Stimulated activated CD8-positive, alpha-beta memory T cell treated with anti-CD3 and anti-CD28 coated beads, Interleukin-2, amount 100 ng/mL, for 1 hour (primary cell): Measurements from ENCODE around the gene UBE2I.

Source experiments
- DNase-seq, 2 donors: peaks; one replicate each; pipeline ENCODE4 v3.0.0-alpha.2; 2020; ENCODE audit warnings: low read depth in 2 of 2

Gene UBE2I

DNA sequence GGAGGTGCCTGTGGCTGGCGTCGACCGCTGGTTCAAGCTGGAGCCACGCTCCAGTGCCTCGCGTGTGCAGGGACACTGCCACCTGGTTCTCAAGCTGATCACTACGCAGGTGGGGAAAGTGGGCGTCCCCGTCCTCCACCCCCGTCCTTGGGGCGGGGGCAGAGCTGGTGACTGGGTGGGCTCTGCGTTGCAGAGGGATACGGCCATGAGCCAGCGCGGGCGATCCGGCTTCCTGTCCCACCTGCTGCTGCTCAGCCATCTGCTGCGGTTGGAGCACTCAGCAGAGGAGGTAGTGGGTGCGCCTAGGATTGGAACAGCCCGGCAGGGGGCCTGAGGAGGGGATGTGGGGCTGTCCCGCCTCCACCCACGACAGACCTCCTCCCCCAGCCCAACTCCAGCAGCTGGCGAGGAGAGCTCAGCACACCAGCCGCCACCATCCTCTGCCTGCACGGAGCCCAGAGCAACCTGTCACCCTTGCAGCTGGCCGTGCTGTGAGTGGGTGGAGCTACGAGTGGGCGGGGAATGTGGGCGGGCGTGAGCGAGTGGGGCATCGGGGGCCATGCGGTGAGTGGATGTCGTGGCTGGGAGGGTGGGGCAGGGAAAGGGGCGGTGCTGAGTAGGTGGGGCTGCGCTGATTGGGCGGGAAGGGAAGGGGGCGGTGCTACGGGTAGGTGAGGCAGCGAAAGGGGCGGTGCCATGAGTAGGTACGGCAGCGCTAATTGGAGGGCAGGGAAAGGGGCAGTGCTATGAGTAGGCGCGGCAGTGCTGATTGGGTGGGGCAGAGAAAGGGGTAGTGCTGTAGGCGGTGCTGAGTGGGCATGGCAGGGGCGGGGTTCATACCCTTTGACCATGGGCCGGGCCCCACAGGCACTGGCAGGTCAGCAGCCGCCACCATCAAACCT lies 33.3 kb downstream of the UBE2I start:
- DNase-seq: peak; percentile 86 to 88

DNA sequence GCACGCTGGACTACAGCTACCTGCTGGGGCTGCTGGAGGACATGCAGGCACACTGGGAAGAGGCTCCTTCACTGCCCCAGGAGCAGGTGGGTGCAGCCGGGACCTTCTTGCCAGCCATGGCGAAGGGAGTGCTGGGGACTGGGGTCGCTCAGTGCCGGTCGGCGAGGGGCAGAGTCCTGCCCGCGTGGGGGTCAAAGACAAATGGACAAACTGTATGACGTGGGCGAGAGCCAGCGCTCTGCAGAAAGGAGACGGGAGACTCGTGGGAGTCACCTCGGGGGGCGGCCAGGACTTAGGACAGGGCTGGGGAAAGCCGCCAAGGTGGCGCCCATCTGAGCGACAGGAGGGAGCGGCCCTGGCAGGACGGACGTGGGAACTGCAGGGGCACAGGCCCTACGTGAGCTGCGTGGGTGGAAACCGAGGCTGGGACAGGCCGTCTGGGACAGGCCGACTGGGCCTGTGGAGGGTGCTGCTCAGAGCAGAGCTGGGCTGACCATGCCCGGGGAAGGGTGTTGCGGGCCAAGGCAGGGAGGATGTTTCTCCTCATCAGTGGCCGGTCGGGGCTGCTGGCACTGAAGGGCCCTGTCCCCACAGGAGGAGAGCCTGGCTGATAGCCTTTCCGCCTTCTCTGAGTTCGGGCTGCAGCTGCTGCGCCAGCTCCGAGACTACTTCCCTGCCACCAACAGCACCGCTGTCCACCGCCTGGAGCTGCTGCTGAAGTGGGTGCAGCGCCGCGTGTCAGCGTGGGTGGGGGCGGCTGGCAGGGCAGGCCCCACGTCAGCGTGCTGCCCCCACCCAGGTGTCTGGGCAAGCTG lies 34.2 kb downstream of the UBE2I start:
- no peak for DNase-seq

DNA sequence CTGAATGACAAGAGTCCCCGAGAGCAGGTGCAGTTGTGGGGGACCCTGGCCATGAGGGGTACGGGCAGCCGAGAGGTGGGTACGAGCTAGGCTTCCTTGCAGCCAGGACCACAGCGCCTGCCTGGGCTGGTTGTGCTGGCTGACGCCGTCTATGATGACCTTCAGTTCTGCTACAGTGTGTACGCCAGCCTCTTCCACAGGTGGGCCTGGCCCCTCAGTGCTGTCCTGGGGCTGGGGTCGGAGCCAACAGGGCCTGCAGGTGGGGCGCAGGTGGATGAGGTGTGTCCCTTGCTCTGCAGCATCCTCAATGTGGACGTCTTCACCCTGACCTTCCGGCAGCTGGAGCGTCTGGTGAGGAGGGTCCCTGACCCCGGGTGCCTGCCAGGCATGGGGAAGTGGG lies 35.1 kb downstream of the UBE2I start:
- DNase-seq: no peak

DNA sequence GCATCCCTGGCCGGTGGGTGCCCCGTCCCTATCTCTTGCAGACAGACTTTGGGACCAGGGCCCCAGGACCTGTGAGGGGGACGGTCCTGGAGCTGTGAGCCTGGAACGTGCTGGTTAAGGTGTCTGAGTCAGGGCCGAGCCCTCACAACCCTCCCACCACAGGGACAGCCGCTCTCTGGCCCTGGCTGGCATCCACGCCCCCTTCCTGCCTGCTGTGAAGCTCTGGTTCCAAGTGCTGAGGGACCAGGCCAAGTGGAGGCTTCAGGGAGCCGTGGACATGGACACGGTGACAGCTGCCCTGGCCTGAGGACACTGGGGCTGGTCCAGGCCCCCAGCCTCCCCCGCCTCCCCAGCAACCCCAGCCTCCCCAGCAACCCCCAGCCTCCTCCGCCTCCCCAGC lies 35.7 kb downstream of the UBE2I start:
- no peak for DNase-seq

DNA sequence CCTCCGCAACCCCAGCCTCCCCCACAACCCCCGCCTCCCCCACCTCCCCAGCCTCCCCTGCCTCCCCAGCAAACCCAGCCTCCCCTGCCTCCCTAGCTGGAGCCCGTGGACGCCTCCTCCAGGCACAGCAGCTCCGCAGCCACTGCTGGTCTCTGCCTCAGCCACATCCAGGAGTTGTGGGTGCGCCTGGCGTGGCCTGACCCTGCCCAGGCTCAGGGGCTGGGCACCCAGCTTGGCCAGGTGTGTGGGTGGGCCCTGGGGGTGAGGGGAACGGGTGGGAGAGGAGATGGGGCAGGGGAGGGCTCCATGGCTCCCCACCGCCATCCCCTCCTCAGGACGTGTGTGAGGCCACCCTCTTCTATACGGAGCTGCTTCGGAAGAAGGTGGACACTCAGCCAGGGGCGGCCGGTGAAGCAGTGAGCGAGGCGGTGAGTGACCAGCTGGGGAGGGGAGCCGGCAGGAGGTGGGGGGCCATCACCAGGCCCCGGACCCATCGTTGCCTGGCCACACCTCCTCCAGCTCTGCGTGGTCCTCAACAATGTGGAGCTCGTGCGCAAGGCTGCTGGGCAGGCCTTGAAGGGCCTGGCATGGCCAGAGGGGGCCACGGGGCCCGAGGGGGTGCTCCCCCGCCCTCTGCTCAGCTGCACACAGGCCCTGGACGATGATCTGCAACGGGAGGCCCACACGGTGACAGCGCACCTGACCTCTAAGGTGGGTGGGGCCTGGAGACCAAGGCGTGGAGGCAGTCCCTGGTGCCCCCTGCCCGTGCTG lies 36.4 kb downstream of the UBE2I start:
- no peak for DNase-seq

DNA sequence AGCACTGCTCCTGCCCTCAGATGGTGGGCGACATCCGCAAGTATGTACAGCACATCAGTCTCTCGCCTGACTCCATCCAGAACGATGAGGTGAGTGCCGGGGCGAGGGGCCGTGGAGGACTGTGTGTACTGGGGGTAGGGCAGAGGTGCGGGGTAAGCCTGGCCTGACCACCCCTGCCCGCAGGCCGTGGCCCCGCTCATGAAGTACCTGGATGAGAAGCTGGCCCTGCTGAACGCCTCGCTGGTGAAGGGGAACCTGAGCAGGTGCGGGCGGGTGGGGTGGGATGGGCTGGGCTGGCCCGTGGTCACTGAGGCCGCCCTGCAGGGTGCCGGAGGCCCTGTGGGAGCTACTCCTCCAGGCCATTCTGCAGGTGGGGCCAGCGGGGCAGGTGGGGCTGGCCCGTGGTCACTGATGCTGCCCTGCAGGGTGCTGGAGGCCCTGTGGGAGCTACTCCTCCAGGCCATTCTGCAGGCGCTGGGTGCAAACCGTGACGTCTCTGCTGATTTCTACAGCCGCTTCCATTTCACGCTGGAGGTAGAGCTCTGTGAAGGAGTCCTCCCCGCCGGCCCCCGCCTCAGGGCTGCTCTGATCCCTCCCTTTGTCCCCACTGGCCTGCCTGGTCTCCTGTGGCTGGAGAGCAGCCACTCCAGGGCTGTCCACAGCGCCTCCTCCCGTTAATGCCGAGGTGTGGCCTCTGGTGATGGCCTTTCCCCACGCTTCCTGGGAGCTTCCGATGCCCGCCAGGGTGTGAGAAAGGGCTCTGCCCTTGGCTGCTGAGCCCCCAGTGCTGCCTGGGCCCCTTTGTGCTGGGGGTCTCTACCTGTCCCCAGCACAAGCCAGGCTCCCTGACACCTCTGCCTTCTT lies 37.2 kb downstream of the UBE2I start:
- DNase-seq: no peak

DNA sequence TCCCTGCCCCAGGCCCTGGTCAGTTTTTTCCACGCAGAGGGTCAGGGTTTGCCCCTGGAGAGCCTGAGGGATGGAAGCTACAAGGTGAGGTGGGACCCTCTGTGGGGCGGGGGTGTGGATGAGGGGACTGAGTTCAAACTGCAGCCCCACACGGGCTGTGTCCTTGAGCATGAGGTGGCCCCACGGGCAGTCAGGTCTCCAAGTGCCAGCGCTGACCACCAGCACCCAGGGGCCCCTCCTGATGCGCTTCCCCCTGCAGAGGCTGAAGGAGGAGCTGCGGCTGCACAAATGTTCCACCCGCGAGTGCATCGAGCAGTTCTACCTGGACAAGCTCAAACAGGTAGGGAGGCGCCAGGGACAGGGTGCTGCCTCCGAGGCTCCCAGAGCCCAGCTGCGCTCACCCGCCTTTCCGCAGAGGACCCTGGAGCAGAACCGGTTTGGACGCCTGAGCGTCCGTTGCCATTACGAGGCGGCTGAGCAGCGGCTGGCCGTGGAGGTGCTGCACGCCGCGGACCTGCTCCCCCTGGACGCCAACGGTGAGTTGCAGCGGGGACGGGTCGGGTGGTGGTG lies 37.9 kb downstream of the UBE2I start:
- DNase-seq: no peak

DNA sequence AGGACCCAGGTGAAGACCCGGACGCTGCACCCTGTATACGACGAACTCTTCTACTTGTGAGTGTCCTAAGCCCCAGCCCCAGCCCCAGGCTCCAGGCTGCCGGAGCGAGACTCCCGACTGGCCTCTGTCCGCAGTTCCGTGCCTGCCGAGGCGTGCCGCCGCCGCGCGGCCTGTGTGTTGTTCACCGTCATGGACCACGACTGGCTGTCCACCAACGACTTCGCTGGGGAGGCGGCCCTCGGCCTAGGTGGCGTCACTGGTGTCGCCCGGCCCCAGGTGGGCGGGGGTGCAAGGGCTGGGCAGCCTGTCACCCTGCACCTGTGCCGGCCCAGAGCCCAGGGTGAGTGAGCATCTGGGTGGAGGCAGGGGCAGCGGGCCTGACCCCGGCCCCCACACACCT lies 38.5 kb downstream of the UBE2I start:
- DNase-seq: no peak

DNA sequence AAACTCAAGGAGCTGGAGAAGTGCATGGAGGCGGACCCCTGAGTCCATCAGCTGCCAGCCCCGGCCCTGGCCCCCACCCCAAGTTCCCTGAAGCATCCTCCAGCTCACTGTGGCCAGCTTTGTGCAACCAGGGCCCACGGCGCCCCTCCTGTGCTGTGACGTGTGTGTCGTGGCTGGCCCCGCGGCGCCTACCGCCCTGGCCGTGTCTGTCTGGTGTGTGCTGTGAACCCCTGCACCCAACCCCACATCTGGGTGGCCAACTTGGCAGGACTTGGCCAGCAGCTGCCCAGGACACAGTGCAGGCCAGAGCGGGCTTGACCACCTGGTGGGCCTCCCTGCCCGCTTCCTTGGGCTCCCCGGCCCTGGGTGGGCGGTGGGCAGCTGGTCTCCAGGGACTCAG lies 39.0 kb downstream of the UBE2I start:
- no peak for DNase-seq

DNA sequence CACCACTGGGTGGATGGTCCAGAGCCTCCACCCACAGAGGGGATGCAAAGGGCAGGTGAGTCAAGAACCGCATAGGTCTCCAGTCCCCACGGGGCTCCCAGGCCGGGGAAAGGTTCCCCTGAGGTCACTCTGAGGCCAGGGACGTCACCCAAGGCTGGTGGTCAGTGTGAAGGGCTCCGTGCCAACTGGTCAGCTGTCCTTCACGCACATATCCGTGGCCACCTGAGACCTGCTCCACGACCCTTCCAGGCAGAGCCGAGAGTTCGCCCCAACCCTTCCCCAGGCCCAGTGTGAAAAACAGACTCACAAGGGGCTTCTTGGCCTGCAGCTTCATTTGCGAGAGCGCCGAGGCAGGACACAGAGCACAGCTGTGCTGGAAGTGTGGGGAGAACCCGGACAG lies 39.5 kb downstream of the UBE2I start:
- DNase-seq: no peak

DNA sequence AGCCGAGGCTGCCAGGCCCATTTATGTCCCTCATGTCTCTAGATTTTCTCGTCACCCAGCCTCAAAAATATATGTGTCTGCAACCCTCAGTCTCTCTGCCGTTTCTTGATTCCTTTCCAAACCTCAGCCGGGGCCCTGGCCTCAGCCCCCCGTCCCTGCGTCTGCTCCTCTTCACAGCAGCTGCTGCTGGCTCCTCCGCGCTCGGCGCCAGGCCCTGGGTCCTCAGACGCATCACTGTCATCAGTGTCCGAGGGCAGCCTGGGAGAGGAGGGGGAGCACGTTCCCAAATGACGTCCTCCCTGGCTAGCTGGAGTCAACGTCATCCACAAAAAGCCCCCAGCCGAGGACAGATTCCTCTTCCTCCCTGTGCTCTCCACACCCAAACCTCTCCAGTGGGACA lies 39.9 kb downstream of the UBE2I start:
- no peak for DNase-seq

DNA sequence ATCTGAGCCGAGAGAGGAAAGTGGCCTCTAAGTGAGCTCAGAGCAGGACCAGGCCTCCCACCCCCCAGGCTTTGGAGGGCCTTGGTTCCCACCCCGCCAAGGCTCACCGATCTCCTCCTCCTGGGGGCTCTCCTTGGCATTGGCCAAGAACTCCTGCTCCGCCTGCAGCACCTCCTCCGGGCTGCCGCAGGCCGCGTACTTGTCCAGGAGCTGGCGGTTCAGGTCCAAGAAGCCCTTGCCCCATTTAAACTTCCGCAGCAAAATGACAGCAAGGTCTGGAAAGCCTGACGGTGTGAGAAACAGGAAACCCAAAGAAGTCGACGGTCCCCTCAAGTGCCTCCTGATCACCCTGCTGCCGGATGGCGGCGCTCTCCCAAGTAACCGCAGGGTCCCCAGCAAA lies 40.5 kb downstream of the UBE2I start:
- no peak for DNase-seq

DNA sequence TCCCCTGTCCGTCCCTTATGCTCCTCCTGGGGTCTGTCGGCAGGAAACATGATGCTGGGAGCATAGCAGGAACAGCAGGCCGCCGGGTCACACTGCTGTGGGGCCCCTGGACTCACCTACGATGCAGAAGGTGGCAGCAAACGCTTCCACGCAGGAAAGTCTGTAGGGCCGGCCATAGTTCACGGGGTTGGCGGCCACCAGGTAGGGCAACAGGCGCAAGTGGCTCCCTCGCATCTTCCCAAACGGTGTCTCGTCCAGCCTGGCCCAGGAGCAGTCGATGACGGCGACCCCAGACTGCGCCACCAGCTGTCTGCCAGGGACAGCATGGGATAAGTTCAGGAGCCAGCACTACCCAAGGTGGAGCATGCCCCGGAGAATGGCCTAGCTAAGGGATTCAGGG lies 41.3 kb downstream of the UBE2I start:
- no peak for DNase-seq

DNA sequence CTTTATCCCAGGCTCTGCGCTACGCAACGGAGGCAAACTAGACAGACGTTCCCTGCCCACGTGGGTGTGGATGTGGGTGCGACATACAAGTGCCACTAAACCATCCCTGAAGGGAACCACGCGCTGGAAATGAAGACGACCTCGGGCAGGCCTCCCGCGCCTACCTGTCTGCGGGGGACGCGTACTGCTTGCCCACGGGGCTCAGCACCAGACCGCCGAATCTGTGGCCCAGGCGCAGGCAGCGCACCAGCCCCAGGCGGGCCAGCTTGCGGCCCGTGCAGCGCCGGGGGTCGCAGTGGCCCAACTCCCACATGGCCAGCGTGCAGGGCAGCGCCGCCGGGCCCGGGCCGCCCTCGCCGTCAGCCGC lies 41.8 kb downstream of the UBE2I start:
- no peak for DNase-seq

DNA sequence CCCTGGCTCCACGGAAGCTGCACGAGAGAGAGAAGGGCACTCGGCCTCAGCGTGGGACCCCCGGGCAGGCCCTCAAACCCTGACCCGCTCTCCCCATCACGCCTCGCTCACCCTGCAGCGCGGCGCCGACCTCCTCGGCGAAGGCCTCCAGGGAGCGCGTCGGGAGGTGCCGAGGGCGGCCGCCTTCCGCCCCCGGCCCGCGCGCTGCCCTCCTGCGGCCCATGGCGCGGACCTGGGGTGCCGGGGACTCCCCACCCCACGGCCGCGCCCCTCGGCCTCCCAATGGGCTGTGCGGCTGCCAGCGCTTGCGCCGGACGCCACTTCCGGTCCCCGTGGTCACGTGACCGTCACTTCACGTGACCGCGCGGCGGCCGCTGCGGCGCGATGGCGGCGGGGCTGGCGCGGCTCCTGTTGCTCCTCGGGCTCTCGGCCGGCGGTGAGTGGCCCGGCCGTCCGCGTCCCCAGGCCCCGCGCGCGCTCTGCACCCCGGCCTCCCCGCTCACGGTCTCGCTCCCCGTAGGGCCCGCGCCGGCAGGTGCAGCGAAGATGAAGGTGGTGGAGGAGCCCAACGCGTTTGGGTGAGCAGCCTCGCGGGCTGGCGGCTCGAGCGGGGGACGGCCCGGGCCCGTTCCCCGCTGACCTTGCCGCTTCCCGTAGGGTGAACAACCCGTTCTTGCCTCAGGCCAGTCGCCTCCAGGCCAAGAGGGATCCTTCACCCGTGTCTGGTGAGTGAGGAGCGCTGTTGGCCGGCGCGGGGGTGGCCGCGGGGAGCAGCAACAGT lies 42.3 kb downstream of the UBE2I start, which contains the start of the genes GNPTG and TSR3:
Gene GNPTG (plus strand): TSS at position 350 of the 781 bp plus-strand sequence. CDS start 35 bp downstream, at position 385.
Gene TSR3 (minus strand): TSS at position 297 of the 781 bp plus-strand sequence. CDS start 74 bp downstream, at position 223.
- peak; percentile 71 to 78 for DNase-seq

DNA sequence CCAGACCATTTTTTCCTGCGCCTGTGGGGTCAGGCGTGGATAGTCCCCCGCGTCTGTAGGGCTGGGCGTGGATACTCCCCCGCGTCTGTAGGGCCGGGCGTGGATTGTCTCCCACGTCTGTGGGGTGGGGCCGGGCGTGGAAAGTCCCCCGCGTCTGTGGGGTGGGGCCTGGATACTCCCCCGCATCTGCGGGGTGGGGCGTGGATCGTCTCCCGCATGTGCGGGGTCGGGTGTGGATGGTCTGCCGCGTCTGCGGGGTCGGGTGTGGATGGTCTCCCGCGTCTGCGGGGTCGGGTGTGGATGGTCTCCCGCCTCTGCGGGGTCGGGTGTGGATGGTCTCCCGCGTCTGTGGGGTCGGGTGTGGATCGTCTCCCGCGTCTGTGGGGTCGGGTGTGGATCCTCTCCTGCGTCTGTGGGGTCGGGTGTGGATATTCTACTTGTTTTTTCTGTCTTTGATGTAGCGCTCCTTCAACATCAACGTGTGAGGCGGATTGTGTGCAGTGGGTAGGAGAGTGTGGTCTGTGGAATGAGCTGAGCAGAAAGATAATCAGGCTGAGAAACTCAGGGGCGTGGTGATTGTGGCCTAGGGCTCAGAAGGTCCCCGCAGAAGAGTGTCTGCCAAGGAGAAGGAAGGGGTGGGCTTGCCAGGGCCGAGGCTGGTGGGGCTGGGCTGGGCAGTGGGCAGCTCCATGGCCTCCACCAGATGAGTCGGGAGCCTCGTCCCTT lies 45.5 kb downstream of the UBE2I start:
- no peak for DNase-seq

DNA sequence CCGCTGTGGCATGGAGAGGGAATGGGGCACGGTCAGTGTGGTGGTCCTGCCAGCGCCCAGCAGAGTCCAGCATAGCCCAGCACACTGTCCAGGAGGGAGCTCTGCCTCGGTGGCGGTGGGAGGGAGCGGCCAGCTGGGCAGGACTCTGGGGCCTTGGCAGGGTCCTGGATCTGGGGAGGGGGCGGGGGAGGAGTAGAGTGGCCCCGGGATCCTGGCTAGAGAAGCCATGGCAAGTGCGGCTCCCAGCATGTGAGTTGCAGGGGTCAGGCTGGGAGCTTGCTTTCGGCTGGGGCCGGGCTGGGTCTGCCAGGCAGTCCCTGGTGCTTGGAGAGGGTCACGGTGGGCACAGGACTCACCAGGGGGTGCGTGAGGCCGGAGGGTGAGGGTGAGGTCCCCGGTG lies 46.2 kb downstream of the UBE2I start:
- DNase-seq: no peak

DNA sequence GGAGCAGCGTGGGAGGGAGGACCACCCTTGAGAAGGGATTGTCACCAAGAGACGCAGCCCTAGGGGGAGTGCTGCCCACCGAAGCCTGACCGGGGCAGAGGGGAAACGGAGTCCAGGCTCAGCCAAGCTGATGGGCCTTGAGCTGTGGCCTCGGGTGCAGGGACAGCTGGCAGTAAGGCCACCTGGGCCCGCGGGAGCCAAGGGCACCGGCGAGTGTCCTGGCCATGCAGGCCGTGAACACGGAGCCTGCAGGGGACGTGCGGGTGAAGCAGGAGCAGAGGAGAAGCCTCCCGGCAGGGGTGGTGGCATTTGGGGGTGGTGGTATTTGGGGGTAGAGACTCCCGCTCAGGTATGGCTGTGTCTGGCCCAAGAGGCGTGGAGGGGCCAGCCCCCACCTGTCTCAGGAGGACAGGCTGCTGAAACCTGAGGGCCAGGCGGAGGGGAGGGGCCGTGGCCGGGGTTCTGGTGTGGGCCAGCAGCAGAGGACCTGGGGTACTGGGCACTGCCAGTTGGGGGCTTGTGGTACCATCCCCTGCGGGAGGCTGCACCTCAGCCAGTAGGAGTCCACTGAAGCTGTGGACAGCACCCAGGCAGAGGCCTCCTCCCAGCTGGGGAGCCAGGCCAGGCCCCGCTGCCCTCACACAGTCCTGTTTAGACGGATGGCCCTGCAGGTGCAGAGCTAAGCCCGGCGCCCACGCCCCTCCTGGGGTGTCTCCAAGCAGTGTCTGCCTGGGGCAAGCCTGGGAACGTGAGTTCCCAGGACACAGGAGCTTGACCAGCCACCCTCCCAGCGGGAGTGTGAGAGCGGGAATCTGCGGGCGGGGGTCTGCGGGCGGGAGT lies 46.8 kb downstream of the UBE2I start:
- DNase-seq: no peak
